Fibroblast of lung (primary cell): Measurements from ENCODE around the gene SERPINB2.

Source experiments
- EZH2 ChIP-seq: IDR thresholded peaks from 2 replicates; pipeline ENCODE4 v1.5.1; 2012; ENCODE audit warnings: low read length, control low read depth, mild to moderate bottlenecking; ENCODE audit errors: missing control alignments
- TF ChIP-seq, protein P1 (sequence below), 2 donors: IDR thresholded peaks in 1 of 2; conservative IDR thresholded peaks in 1 of 2; 1 replicate in 1 of 2; 2 replicates in 1 of 2; pipeline ENCODE4 v1.5.1; 2011 to 2012; ENCODE audit warnings: low read length in 2 of 2, control low read depth in 1 of 2, inconsistent platforms in 1 of 2, low read depth in 1 of 2, mild to moderate bottlenecking in 1 of 2

DNA sequence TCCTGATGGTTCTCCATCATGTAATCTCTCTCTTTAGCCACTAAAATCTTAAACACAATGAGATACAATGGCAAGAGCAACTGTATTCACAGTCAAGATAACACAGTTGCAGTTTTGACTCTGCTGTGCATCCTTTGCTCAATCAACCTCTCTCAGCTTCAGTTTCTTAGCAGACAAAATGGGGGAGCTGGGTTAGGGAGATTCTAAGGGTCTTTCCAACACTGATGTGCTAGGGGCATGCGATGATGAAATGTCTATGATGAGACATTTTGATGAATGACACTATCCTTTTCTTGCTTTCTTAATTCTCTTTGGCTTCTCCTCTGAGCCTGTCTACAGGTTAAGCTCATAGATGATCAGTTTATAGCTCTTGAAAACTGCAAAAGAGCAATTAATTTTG is 21.4 kb downstream of the SERPINB2 start:
- TF ChIP-seq, protein P1, sequence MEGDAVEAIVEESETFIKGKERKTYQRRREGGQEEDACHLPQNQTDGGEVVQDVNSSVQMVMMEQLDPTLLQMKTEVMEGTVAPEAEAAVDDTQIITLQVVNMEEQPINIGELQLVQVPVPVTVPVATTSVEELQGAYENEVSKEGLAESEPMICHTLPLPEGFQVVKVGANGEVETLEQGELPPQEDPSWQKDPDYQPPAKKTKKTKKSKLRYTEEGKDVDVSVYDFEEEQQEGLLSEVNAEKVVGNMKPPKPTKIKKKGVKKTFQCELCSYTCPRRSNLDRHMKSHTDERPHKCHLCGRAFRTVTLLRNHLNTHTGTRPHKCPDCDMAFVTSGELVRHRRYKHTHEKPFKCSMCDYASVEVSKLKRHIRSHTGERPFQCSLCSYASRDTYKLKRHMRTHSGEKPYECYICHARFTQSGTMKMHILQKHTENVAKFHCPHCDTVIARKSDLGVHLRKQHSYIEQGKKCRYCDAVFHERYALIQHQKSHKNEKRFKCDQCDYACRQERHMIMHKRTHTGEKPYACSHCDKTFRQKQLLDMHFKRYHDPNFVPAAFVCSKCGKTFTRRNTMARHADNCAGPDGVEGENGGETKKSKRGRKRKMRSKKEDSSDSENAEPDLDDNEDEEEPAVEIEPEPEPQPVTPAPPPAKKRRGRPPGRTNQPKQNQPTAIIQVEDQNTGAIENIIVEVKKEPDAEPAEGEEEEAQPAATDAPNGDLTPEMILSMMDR (conservative IDR thresholded peaks at IDR 0.05 in 1 of 2, IDR thresholded peaks at IDR 0.05 in 1 of 2; ENCODE audit: low read depth in 1 of 2, low read length in 2 of 2): no peak
- no peak for TF ChIP-seq EZH2
